HG03457 (cell line): ENCODE measurements around the gene NRN1L.

Experiments
- ATAC-seq: cut with Tn5 transposase; IDR thresholded peaks from one replicate; pipeline ENCODE4 v1.9.1; 2021; ENCODE audit warnings: moderate number of reproducible peaks; ENCODE audit not compliant: unreplicated experiment

The NRN1L gene

DNA sequence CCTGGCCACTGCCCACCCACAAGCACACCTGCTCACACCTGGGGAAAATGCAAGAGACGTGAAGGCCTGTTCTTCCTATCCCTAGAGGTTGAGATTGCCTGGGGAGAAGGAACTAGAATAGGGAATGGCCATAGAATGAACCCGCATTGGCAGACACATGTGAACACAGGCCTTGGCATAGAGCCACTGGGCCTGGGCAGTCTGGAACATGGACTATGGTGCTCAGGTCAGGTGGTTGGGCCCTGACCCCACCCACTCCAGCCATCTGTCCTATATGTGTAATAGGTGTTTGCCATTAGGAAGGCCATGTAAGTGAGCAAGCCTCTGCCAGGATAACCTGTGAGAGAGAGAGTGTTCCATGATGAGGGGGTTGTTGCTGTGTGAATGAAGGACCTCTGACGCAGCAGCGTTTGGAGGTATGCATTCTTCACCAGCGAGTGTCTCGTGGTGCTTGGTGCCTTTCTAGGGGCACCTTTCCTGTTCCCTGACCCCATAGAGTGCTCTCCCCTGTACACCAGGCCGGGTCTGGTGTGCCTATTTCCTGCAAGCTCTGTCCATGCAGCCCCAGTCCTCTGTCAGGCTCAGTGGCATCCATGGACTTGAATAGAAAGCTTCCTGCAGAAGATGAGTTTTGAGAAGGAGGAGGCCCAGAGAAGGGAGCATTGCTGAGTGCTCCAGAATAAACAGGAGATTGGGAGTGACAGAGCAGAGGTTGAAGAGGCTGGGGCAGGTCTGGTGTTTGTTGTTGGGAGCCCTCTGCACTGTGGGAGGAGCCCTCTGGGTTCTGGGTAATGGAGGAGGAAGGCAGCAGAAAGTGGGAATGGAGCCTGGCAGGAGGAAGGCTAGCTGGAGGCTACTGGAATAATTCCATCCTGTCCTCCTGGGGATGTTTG, 31.4 kb downstream of the NRN1L start:
- no peak for ATAC-seq

DNA sequence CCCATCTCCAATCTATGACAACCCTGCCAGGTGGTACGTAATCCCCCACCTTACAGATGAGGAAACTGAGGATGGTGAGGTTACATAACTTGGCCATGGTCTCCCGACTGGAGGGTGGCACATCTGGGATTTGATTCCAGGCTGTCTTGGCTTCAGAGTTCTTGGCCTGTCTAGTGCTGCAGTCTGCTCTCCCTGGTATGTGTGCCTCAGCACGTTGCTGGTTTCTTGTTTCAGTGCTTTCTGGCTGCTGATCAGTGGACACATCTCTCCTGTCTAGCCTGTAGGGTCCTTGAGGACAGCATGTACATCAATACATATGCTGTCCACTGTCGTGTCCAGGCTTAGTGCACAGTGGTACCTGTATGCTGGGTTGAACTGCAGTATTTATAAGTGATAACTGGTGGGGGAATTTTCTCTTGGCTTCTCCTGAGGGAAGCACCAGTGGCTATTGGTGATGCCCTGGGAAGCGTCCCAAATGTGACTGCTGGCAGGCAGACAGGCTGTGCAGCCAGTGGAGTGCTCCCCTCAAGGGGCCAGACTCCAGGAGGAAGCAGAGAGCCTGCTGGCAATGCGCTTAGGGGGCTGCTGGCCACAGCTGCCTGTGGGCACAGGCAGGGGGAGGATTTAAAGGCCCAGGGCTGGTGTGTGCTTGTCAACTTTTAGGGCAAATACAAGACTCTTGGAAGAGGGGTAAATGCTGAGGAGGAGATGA, 32.6 kb downstream of the NRN1L start:
- ATAC-seq, result no peak

DNA sequence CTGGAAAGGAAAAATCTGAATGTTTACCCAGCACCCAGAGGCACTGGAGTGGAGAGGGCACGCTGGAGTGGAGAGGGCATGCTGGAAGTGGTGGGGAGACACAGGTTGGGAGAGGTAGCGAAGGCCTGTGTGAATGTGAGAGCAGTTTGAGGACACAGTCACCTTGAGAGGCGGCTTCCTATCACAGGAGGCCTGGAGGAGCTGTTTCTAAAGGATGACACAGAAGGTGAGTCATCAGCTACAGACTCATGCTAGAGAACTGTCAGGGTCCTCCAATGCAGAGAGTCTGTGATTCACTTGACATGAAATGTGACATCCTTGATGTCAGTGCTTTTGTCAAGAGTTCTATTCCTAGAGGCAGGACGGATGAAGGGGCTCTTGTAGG, 33.2 kb downstream of the NRN1L start:
- no peak for ATAC-seq

DNA sequence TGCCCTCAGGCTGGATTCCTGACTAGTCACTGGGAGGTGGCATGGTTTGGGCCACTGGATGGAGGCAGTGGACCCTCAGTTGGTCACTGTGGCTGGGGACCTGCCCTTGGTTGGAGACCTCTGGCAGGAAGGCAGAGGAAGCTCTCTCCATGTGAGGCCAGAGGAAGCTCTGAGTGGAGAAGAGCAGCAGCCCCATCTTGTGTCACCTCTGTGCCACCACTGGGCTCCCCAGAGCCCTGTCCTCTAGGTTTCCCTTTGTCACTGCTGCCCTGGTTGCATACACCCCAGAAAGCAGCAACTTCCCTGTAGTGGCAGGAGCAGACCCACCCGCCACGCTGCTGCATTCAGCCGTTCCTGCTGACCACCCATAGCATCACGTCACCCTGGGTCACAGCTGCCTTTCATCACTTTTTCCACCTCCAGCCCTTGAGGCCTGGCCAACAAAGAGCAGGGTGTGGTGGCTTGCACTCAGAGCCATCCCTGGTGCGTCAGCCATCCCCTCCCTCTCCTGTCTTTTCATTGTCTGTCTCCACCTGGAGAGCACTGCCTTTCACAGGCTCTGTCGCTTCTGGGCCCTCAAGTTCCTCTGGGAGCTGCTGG, 35.0 kb downstream of the NRN1L start:
- no peak for ATAC-seq

DNA sequence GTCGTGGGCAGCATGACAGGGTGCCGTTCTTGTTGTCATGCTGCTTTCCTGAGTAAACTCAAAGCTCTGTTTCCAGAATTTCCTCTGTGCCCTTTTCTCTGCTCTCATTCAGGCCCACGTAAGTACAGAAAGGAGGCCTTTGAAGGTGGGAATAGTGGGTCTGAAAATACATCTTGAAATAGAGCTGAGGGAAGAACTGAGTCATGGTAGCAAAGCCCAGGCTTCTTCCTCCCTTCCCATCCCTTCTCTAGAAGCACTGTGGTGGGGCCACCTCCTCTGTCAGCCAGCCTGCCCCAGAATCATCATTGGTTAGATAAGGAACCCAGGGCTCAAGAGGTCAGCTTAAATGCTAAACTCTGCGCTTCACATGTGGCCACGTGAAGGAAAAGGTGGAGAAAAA, 37.5 kb downstream of the NRN1L start:
- ATAC-seq, result no peak

DNA sequence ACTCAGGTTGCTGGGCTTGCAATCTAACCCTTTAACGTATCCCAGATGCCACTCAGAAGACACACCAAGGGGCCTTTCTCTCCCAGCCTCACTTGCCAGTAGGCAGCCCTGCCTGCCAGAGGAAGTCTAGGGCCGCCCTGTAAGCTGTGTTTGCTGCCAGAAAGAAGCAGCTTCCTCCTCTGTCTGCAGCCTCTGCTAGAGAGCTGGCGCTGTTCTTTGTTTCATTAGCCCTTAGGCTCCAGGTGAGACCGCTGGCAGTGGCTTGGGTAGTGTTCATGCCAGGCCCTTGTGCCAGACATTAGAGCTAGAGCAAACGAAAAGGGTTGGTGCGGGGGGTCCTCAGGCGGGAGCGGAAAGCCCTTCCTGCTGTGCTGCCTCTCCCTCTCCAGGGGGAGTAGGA, 38.1 kb downstream of the NRN1L start:
- no peak for ATAC-seq

DNA sequence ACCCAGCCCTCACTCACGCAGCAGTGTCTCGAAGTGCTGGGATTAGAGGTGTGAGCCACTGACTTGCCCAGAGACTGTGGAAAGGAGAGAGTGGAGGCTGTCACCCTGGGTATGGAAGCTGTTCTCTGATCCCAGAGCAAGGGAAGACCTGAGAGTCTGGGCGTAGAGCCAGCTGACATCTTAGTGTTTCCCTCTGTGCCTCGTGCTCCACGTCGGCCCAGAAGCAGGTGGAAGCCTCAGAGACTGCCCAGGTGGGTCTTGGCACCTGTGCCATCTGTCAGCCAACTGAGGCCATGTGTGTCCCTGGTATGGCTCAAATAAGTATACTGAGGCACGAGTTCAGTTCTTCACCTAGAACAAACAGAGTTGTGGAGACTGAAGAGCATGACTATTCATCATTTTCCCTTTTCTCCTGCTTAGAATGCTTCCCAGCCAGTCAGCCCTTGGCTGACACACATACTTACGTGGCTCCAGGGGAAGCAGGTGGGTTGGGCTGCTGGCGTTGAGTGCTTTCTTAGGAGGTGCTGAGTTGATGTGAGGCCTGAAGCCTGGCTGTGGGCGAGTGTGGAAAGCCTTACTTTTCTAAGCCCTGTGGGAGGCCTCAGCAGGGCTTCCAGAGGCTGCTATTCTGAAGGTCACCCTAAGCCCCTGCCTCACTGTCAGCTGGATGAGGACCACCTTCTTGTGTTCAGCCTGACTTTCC, 38.9 kb downstream of the NRN1L start:
- no peak for ATAC-seq

DNA sequence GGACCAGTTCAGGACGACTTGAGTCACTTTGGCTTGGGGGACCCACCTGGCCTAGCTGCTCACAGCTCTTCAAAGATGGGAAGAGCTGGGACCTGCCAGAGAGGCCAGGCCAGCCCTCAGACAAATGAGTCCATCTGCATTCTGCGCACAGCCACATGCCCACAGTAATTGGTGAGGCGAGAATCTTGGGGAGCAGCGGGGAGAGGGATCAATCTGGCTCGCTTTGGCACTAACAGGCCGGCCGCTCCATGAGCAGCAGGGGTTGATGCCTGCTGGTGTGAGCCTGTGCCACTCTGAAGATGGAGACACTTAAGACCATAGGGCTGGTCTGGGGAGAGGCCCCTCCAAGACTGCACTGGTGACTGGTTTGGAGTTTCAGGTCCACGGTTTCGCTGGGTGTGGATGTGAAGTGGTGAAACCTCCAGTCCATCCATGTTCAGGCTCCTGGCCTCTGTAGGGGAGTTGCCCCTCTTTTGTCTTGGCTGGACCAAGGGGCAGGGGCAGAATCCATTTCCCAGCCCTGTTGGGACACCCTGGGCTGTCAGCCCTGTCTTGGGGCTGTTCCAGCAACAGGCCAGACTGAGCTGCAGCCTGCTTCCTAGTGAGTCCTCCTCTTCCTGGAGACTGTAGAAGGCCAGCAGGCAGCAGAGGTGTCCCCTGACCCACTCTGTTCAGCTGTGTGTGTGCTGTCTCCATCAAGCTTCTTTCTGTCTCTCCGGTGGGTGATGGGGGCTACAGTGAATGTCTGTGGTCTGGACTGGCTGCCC, 39.6 kb downstream of the NRN1L start:
- ATAC-seq, result no peak

DNA sequence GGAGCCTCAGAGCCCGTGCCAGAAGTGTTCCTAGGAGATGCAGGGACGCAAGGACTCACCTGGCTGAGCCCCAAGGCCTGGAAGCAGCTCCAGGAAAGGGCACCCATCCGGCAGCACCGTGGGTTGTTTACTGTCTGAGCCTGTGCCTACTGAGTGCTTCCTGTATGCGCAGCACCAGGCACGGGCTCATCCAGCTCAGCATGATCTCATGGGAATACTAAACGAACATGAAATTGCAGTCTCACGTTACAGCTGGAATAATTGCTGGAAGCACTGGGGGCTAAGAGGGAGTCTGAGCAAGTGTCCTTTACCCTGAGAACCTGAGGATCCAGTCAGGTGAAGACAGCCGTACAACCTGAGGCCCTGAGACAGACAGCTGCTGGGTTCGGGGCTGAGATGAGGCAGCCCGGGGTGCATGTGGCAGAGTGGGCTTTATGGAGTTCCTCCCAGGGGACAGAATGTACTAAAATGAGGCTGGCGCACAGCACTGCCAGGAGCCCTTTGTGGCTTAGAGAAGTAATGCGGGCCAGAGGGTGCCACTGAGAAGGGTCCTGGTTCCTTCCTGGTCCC, 41.6 kb downstream of the NRN1L start:
- no peak for ATAC-seq

DNA sequence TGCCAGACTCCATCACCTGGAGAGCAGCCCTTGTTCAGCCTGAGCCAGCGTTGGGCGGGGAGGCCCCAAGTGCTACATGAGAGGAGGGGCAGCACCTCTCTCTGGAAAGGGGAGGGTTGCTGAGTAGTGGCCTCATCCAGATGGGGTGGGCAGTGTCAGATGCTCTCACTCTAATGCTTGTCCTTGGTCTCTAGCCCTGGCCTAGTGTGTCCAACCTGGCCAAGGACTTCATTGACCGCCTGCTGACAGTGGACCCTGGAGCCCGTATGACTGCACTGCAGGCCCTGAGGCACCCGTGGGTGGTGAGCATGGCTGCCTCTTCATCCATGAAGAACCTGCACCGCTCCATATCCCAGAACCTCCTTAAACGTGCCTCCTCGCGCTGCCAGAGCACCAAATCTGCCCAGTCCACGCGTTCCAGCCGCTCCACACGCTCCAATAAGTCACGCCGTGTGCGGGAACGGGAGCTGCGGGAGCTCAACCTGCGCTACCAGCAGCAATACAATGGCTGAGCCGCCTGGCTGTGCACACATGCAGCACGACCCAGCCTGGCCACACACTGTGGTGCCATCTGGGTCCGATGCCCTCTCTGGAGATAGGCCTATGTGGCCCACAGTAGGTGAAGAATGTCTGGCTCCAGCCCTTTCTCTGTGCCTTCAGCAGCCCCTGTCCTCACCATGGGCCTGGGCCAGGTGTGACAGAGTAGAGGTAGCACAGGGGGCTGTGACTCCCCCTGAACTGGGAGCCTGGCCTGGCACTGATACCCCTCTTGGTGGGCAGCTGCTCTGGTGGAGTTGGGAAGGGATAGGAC, 42.7 kb downstream of the NRN1L start:
- no peak for ATAC-seq

DNA sequence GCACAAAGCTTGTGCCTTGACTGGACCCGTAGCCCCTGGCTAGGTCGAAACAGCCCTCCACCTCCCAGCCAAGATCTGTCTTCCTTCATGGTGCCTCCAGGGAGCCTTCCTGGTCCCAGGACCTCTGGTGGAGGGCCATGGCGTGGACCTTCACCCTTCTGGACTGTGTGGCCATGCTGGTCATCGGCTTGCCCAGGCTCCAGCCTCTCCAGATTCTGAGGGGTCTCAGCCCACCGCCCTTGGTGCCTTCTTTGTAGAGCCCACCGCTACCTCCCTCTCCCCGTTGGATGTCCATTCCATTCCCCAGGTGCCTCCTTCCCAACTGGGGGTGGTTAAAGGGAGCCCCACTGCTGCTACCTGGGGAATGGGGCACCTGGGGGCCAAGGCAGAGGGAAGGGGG, 43.5 kb downstream of the NRN1L start:
- ATAC-seq, result no peak

DNA sequence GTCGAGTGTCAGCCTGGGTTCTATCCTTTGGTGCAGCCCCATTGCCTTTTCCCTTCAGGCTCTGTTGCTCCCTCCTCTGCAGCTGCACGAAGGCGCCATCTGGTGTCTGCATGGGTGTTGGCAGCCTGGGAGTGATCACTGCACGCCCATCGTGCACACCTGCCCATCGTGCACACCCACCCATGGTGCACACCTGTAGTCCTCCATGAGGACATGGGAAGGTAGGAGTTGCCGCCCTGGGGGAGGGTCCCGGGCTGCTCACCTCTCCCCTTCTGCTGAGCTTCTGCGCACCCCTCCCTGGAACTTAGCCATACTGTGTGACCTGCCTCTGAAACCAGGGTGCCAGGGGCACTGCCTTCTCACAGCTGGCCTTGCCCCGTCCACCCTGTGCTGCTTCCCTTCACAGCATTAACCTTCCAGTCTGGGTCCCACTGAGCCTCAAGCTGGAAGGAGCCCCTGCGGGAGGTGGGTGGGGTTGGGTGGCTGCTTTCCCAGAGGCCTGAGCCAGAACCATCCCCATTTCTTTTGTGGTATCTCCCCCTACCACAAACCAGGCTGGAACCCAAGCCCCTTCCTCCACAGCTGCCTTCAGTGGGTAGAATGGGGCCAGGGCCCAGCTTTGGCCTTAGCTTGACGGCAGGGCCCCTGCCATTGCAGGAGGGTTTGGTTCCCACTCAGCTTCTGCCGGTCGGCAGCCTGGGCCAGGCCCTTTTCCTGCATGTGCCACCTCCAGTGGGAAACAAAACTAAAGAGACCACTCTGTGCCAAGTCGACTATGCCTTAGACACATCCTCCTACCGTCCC, 44.1 kb downstream of the NRN1L start:
- no peak for ATAC-seq

DNA sequence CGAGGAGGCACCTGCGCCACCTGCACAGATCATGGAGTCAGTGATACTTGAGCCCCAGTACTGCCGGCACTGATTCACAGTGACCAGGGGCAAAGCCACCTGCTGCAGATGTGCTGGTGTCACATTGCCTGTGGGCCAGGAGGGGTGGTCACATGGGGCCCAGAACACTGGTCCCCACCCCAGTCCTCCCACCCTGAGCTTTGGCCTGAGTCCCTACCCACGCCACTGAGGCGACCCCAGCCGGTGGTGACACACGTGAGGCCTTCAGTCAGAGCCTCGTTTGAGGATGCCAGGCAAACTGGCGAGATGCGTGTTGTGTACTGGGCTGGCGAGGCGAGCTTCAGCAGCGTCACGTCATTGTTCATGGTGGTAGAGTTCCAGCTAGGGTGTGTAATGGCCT, 45.5 kb downstream of the NRN1L start:
- no peak for ATAC-seq

DNA sequence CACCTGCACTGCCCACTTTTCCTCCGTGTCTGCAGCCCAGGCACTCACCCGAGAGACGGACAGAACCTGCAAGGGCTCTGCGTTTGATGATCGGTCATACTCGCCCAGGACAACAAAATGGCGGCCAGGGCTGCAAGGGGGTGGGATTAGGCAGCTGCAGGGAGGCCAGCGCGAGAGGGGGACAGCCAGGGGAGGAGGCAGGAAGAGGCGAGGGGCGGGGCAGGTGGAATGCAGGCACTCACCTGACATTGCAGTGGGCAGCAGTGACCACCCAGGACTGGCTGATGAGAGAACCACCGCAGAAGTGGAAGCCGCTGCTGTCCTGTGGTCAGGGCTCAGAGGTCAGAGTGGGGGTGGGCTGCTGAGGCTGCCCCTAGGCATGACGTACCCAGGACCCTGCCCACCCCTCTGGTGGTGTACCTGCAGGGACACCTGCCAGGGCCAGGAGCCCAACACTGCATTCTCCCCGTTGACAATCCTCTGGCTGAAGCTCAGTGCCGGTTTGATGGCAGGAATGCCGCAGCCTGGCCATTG, 46.1 kb downstream of the NRN1L start:
- ATAC-seq, result no peak

DNA sequence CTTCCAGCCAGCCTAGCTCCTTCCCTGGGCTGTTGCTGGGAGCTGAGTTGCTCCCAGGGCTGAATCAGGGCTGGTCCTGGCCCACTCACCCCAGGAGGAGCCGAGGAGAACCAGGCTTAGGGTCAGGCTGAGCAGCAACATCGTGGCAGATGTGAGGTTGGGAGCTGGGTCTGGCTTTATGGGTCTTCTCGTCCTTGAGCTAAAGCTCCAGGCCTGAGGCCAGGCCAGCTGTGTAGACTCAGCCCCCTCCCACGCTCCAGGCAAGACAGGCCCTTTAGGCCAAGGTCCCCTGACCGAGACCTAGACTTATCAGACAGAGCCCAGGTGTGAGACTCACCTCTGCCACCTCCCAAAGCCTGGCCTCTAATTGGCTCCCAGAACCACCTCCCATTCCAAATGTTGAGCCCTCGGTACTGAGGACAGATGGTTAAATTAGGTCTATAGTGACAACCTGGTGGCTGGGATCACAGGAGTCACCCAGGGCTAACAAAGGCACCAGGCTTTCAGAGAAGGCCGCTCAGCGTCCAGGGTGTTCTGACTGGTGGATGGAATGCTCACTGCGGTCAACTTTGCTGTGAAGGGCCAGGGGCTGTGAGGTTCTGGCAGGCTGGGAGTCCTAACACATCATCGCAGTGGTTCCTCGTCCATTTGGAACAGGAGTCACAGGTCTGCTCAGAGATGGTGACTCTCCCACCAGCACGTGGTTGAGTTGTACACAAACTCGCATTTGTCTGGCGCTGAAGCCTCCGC, 47.2 kb downstream of the NRN1L start, which contains the start of gene CTRL:
Gene CTRL (minus strand): TSS at position 151 of the 750 bp plus-strand sequence. CDS start 10 bp downstream, at position 141.
- no peak for ATAC-seq

DNA sequence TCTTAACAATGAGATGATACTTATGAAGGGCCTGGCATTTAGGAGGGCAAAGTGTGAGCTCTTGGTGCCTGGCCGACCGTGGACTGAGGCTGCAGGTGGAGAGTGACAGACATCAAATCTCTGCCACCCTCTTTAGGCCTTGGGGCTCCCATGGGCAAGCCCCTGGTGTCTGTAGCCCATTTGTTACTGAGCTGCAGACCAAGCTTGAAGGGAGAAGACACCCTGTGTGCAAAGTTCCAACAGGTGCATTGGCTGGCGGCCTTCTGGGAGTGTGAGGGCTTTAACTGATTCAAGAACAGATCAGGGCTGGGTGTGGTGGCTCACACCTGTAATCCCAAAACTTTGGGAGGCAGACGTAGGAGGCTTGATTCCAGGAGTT, 47.8 kb downstream of the NRN1L start:
- ATAC-seq, result no peak

DNA sequence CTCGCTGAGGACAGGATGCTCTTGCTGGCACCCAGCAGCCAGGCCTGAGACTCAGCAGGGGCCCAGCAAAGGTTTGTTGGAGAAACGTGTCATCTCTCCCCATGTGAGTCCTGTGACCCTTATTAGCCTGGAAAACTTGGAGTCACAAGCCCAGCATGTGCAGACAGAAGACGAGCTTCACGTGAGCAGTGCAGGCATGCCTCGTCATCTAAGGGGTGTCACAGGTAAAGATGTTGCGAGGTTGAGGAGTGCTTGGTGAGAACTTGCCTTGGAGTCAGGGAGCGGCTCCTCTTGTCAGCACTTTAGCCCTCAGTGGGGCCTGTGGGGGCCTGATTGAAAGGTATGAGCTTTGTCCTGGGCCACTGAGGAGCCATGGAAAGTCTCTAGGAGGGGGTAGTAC, 49.1 kb downstream of the NRN1L start:
- ATAC-seq, result no peak
